A549 (cell line): Measurements from ENCODE around the gene SPDYE2B.
"Not testable (repeated sequence)": the region's sequence is repeated elsewhere in the genome, so short reads cannot be mapped to it uniquely, and the experiment has no call there.

Experiments used
- CEBPB ChIP-seq, 2 experiments: fragments of >200 bp in 1 of 2; sonication (Bioruptor Twin) in 1 of 2; formaldehyde crosslinking in 1 of 2; IDR thresholded peaks; 2 replicates each; pipeline ENCODE4 v1.6.1; 2012 to 2016
- CTCF ChIP-seq: fragments of >200 bp; sonication (Bioruptor Twin); formaldehyde crosslinking; IDR thresholded peaks from 3 replicates; pipeline ENCODE4 v1.5.1; 2016
- POLR2A ChIP-seq: IDR thresholded peaks from 2 replicates; pipeline ENCODE4 v1.6.1; 2012; ENCODE audit warnings: mild to moderate bottlenecking, low read length
- RNF2 ChIP-seq: fragments of 200-600 bp; sonication (generic); IDR thresholded peaks from 2 replicates; pipeline ENCODE4 v1.6.1; 2016; ENCODE audit warnings: low read depth, mild to moderate bottlenecking, antibody characterized with exemption, moderate library complexity, borderline replicate concordance

DNA sequence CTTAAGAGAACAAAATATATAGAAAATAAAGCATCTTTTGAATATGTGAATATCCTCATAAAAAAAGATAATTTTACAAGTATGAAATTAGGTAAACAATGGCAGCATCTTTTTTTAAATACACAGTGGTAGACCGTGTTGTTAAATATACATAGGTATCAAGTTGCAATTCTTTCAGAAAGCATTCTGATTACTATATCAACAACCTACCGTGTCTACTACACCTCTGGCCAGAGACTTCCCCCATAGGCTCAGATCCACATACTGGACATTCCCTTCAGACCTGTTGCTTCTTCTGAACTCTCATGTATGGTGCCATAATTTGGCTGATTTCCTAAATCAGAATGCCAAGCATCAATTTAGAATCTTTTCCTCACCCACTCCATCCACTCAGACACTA is 43.9 kb downstream of the SPDYE2B start:
- TF ChIP-seq POLR2A; CEBPB (IDR thresholded peaks at IDR 0.05); RNF2; CTCF: not testable (repeated sequence)
